ENCODE measurements around the gene MIER1. TPM values are rescaled to one million over a fixed set of nuclear protein-coding genes. Genes with fewer than 3 reads are reported as not detected.

MIER1 gene
- total RNA-seq, 1 donor from 2014 or later = 29.7 TPM

- Histone ChIP-seq H3K9me3 (ENCODE audit: control insufficient read depth in 3 of 3, low read length in 3 of 3) (no peaks in the 10 kb centered on the region), H3K4me1 (ENCODE audit: control insufficient read depth in 3 of 3, insufficient read depth in 3 of 3, low read length in 3 of 3) (no peaks in the 10 kb centered on the region), H3K9ac (ENCODE audit: low read depth in 1 of 3, low read length in 3 of 3) (no peak overlapping the region), H3K36me3 (ENCODE audit: control insufficient read depth in 3 of 3, insufficient read depth in 3 of 3, low read length in 3 of 3) (peaks cover 2 to 12% (median 10%) of the 10 kb centered on the region in 3 donors), H3K27me3 (ENCODE audit: control insufficient read depth in 3 of 3, insufficient read depth in 3 of 3, low read length in 3 of 3) (no peaks in the 10 kb centered on the region), H3K4me3 (ENCODE audit: low read length in 3 of 3) (no peak overlapping the region), H3K27ac (ENCODE audit: low read depth, low read length) (no peak overlapping the region)
Measured at GRCh38 chr1:67013573-67013972, 88.8 kb downstream of the MIER1 start.

GRCh38 chr1:67018574-67018973, 93.8 kb downstream of the MIER1 start:
- Histone ChIP-seq H3K36me3 (ENCODE audit: control insufficient read depth in 3 of 3, insufficient read depth in 3 of 3, low read length in 3 of 3) (peaks cover 7 to 38% (median 20%) of the 10 kb centered on the region in 3 donors), H3K4me1 (ENCODE audit: control insufficient read depth in 3 of 3, insufficient read depth in 3 of 3, low read length in 3 of 3) (peaks cover 2 to 8% (median 2%) of the 10 kb centered on the region in 3 donors), H3K4me3 (ENCODE audit: low read length in 3 of 3) (no peak overlapping the region), H3K9me3 (ENCODE audit: control insufficient read depth in 3 of 3, low read length in 3 of 3) (no peaks in the 10 kb centered on the region), H3K27me3 (ENCODE audit: control insufficient read depth in 3 of 3, insufficient read depth in 3 of 3, low read length in 3 of 3) (no peaks in the 10 kb centered on the region), H3K9ac (ENCODE audit: low read depth in 1 of 3, low read length in 3 of 3) (no peak overlapping the region), H3K27ac (ENCODE audit: low read depth, low read length) (no peak overlapping the region)

GRCh38 chr1:67019121-67019520, 94.3 kb downstream of the MIER1 start:
- Histone ChIP-seq H3K9me3 (ENCODE audit: control insufficient read depth in 3 of 3, low read length in 3 of 3) (no peaks in the 10 kb centered on the region), H3K4me1 (ENCODE audit: control insufficient read depth in 3 of 3, insufficient read depth in 3 of 3, low read length in 3 of 3) (peaks cover 2 to 8% (median 2%) of the 10 kb centered on the region in 3 donors), H3K9ac (ENCODE audit: low read depth in 1 of 3, low read length in 3 of 3) (peak overlapping the region in 1 of 3 donors; percentile 1), H3K4me3 (ENCODE audit: low read length in 3 of 3) (no peak overlapping the region), H3K27me3 (ENCODE audit: control insufficient read depth in 3 of 3, insufficient read depth in 3 of 3, low read length in 3 of 3) (no peaks in the 10 kb centered on the region), H3K27ac (ENCODE audit: low read depth, low read length) (peak overlapping the region; percentile 67), H3K36me3 (ENCODE audit: control insufficient read depth in 3 of 3, insufficient read depth in 3 of 3, low read length in 3 of 3) (peaks cover 7 to 38% (median 20%) of the 10 kb centered on the region in 3 donors)

- peak overlapping the region in 1 of 3 donors; percentile 1 for H3K9ac ChIP-seq (ENCODE audit: low read depth in 1 of 3, low read length in 3 of 3)
- no peaks in the 10 kb centered on the region for H3K27me3 ChIP-seq (ENCODE audit: control insufficient read depth in 3 of 3, insufficient read depth in 3 of 3, low read length in 3 of 3)
- no peak overlapping the region for H3K4me3 ChIP-seq (ENCODE audit: low read length in 3 of 3)
- peak overlapping the region; percentile 67 for H3K27ac ChIP-seq (ENCODE audit: low read depth, low read length)
- peaks cover 8 to 38% (median 20%) of the 10 kb centered on the region in 3 donors for H3K36me3 ChIP-seq (ENCODE audit: control insufficient read depth in 3 of 3, insufficient read depth in 3 of 3, low read length in 3 of 3)
- peaks cover 2 to 8% (median 2%) of the 10 kb centered on the region in 3 donors for H3K4me1 ChIP-seq (ENCODE audit: control insufficient read depth in 3 of 3, insufficient read depth in 3 of 3, low read length in 3 of 3)
- H3K9me3 ChIP-seq (ENCODE audit: control insufficient read depth in 3 of 3, low read length in 3 of 3) = no peaks in the 10 kb centered on the region
Measured at GRCh38 chr1:67019600-67020136, 94.9 kb downstream of the MIER1 start.

GRCh38 chr1:67020304-67020703, 95.5 kb downstream of the MIER1 start:
- Histone ChIP-seq H3K4me1 (ENCODE audit: control insufficient read depth in 3 of 3, insufficient read depth in 3 of 3, low read length in 3 of 3) (peaks cover 2 to 8% (median 2%) of the 10 kb centered on the region in 3 donors), H3K9ac (ENCODE audit: low read depth in 1 of 3, low read length in 3 of 3) (no peak overlapping the region), H3K36me3 (ENCODE audit: control insufficient read depth in 3 of 3, insufficient read depth in 3 of 3, low read length in 3 of 3) (peaks cover 10 to 38% (median 20%) of the 10 kb centered on the region in 3 donors), H3K4me3 (ENCODE audit: low read length in 3 of 3) (no peak overlapping the region), H3K27me3 (ENCODE audit: control insufficient read depth in 3 of 3, insufficient read depth in 3 of 3, low read length in 3 of 3) (no peaks in the 10 kb centered on the region), H3K27ac (ENCODE audit: low read depth, low read length) (peak overlapping the region; percentile 67), H3K9me3 (ENCODE audit: control insufficient read depth in 3 of 3, low read length in 3 of 3) (no peaks in the 10 kb centered on the region)

- Histone ChIP-seq H3K9ac (ENCODE audit: low read depth in 1 of 3, low read length in 3 of 3) (no peak overlapping the region), H3K27ac (ENCODE audit: low read depth, low read length) (no peak overlapping the region)
Measured at GRCh38 chr1:67020765-67021164, 96.0 kb downstream of the MIER1 start.

GRCh38 chr1:67029472-67029871, 104.7 kb downstream of the MIER1 start:
- no peak overlapping the region for H3K27ac ChIP-seq (ENCODE audit: low read depth, low read length)
- no peaks in the 10 kb centered on the region for H3K9me3 ChIP-seq (ENCODE audit: control insufficient read depth in 3 of 3, low read length in 3 of 3)
- no peak overlapping the region for H3K4me3 ChIP-seq (ENCODE audit: low read length in 3 of 3)
- H3K9ac ChIP-seq (ENCODE audit: low read depth in 1 of 3, low read length in 3 of 3) = no peak overlapping the region
- H3K36me3 ChIP-seq (ENCODE audit: control insufficient read depth in 3 of 3, insufficient read depth in 3 of 3, low read length in 3 of 3) = peaks cover 0 to 5% (median 4%) of the 10 kb centered on the region in 3 donors
- no peaks in the 10 kb centered on the region for H3K27me3 ChIP-seq (ENCODE audit: control insufficient read depth in 3 of 3, insufficient read depth in 3 of 3, low read length in 3 of 3)
- peaks cover 10 to 15% (median 14%) of the 10 kb centered on the region in 3 donors for H3K4me1 ChIP-seq (ENCODE audit: control insufficient read depth in 3 of 3, insufficient read depth in 3 of 3, low read length in 3 of 3)

More at GRCh38 chr1:67020765-67021164, 96.0 kb downstream of the MIER1 start:
- H3K4me3 ChIP-seq (ENCODE audit: low read length in 3 of 3) = no peak overlapping the region
- no peaks in the 10 kb centered on the region for H3K9me3 ChIP-seq (ENCODE audit: control insufficient read depth in 3 of 3, low read length in 3 of 3)
- peaks cover 10 to 38% (median 20%) of the 10 kb centered on the region in 3 donors for H3K36me3 ChIP-seq (ENCODE audit: control insufficient read depth in 3 of 3, insufficient read depth in 3 of 3, low read length in 3 of 3)
- H3K27me3 ChIP-seq (ENCODE audit: control insufficient read depth in 3 of 3, insufficient read depth in 3 of 3, low read length in 3 of 3) = no peaks in the 10 kb centered on the region
- peaks cover 2 to 8% (median 2%) of the 10 kb centered on the region in 3 donors for H3K4me1 ChIP-seq (ENCODE audit: control insufficient read depth in 3 of 3, insufficient read depth in 3 of 3, low read length in 3 of 3)

- H3K9ac ChIP-seq (ENCODE audit: low read depth in 1 of 3, low read length in 3 of 3) = peak overlapping the region; percentile 17 to 48 (median 18)
- H3K4me1 ChIP-seq (ENCODE audit: control insufficient read depth in 3 of 3, insufficient read depth in 3 of 3, low read length in 3 of 3) = peaks cover 10 to 15% (median 14%) of the 10 kb centered on the region in 3 donors
- no peak overlapping the region for H3K4me3 ChIP-seq (ENCODE audit: low read length in 3 of 3)
- no peaks in the 10 kb centered on the region for H3K9me3 ChIP-seq (ENCODE audit: control insufficient read depth in 3 of 3, low read length in 3 of 3)
- peaks cover 0 to 9% (median 0%) of the 10 kb centered on the region in 3 donors for H3K36me3 ChIP-seq (ENCODE audit: control insufficient read depth in 3 of 3, insufficient read depth in 3 of 3, low read length in 3 of 3)
- H3K27ac ChIP-seq (ENCODE audit: low read depth, low read length) = peak overlapping the region; percentile 28
- no peaks in the 10 kb centered on the region for H3K27me3 ChIP-seq (ENCODE audit: control insufficient read depth in 3 of 3, insufficient read depth in 3 of 3, low read length in 3 of 3)
Measured at GRCh38 chr1:67031121-67031858, 106.5 kb downstream of the MIER1 start.

- Histone ChIP-seq H3K27ac (ENCODE audit: low read depth, low read length) (peak overlapping the region; percentile 28), H3K4me3 (ENCODE audit: low read length in 3 of 3) (no peak overlapping the region)
Measured at GRCh38 chr1:67031859-67032247, 107.1 kb downstream of the MIER1 start.

More at GRCh38 chr1:67031859-67032247, 107.1 kb downstream of the MIER1 start:
- no peaks in the 10 kb centered on the region for H3K27me3 ChIP-seq (ENCODE audit: control insufficient read depth in 3 of 3, insufficient read depth in 3 of 3, low read length in 3 of 3)
- H3K9ac ChIP-seq (ENCODE audit: low read depth in 1 of 3, low read length in 3 of 3) = no peak overlapping the region
- H3K4me1 ChIP-seq (ENCODE audit: control insufficient read depth in 3 of 3, insufficient read depth in 3 of 3, low read length in 3 of 3) = peaks cover 10 to 15% (median 14%) of the 10 kb centered on the region in 3 donors
- peaks cover 0 to 9% (median 0%) of the 10 kb centered on the region in 3 donors for H3K36me3 ChIP-seq (ENCODE audit: control insufficient read depth in 3 of 3, insufficient read depth in 3 of 3, low read length in 3 of 3)
- no peaks in the 10 kb centered on the region for H3K9me3 ChIP-seq (ENCODE audit: control insufficient read depth in 3 of 3, low read length in 3 of 3)

Measured in skeletal muscle tissue (tissue), 4 donors.